Upper lobe of left lung (tissue), 6 donors: ENCODE data around the gene ERICH2. TPM values are rescaled to one million over a fixed set of nuclear protein-coding genes. Genes with fewer than 3 reads are reported as not detected.

Source experiments
- ATAC-seq, 2 donors: fragments of 200-7000 bp; cut with Tn5 transposase; one replicate each; pipeline ENCODE4 v1.9.1; 2022; ENCODE audit warnings: mild to moderate bottlenecking in 2 of 2, moderate library complexity in 2 of 2; ENCODE audit not compliant: low FRiP score in 2 of 2
- DNase-seq, 2 donors: peaks; one replicate each; pipeline ENCODE4 v3.0.0-alpha.2; 2019 to 2020
- H3K27ac ChIP-seq, 4 donors: fragments of 200-600 bp; sonication (generic); one replicate each; pipeline ENCODE4 v1.5.1; 2016 to 2019
- H3K27me3 ChIP-seq, 4 donors: fragments of 200-600 bp; sonication (generic); one replicate each; pipeline ENCODE4 v1.5.1; 2017 to 2019
- H3K36me3 ChIP-seq, 4 donors: fragments of 200-600 bp; sonication (generic); one replicate each; pipeline ENCODE4 v1.5.1; 2016 to 2019
- H3K4me1 ChIP-seq, 4 donors: fragments of 200-600 bp; sonication (generic); one replicate each; pipeline ENCODE4 v1.5.1; 2018 to 2019
- H3K4me3 ChIP-seq, 4 donors: fragments of 200-600 bp; sonication (generic); one replicate each; pipeline ENCODE4 v1.5.1; 2017 to 2019; ENCODE audit warnings: mild to moderate bottlenecking in 2 of 4, moderate library complexity in 1 of 4
- H3K9me3 ChIP-seq, 4 donors: fragments of 200-600 bp; sonication (generic); one replicate each; pipeline ENCODE4 v1.5.1; 2018 to 2019
- CTCF ChIP-seq, 6 experiments: fragments of 450-650 bp in 4 of 6; fragments of 200-600 bp in 2 of 6; sonication (generic) in 2 of 6; IDR thresholded peaks; one replicate each; pipeline ENCODE4 v1.5.1; 2016 to 2019; ENCODE audit warnings: antibody characterized with exemption in 6 of 6
- EP300 ChIP-seq, 4 donors: sonication (generic); formaldehyde crosslinking; IDR thresholded peaks; one replicate each; pipeline ENCODE4 v1.5.1; 2017; ENCODE audit warnings: antibody characterized with exemption in 4 of 4, control low read depth in 2 of 4
- POLR2A ChIP-seq, 4 donors: fragments of 450-650 bp; IDR thresholded peaks; one replicate each; pipeline ENCODE4 v1.5.1; 2016 to 2017; ENCODE audit warnings: antibody characterized with exemption in 4 of 4, mild to moderate bottlenecking in 2 of 4
- POLR2AphosphoS5 ChIP-seq, 2 donors: sonication (generic); formaldehyde crosslinking; IDR thresholded peaks; one replicate each; pipeline ENCODE4 v1.5.1; 2017; ENCODE audit warnings: antibody characterized with exemption in 2 of 2
- WGBS, 2 donors: methylation state at CpG; one replicate each; pipeline ENCODE4 v1.1.5; 2017 to 2018; 5-methylcytosine and 5-hydroxymethylcytosine counted together
- total RNA-seq, 6 donors: library from RNA; depleted of rRNA in 4 of 6; stranded (reverse); fragments of >200 nt in 4 of 6; gene quantifications; one replicate each; pipeline versions ENCODE4 v1.1.0 to v1.2.1, GENCODE V29; 2016 to 2021
- donor health status: DM: no; HTN: no; CAD: no; lungs with moderate emphysema.
- donor health status: DM: no; HTN: yes; CAD: no; lungs with severe emphysema.

ERICH2 gene
- total RNA-seq, 6 donors from 2014 or later: 1.6 to 19.7 (median 4.3) TPM

GRCh38 chr2:170739048-170739447, 31.1 kb upstream of the ERICH2 start:
- H3K4me3 ChIP-seq: no peak overlapping the region
- TF ChIP-seq POLR2A (IDR thresholded peaks at IDR 0.05) (no peak), CTCF (IDR thresholded peaks at IDR 0.05) (no peak), EP300 (IDR thresholded peaks at IDR 0.05) (no peak), POLR2AphosphoS5 (IDR thresholded peaks at IDR 0.05) (no peak)
- no peaks in the 10 kb centered on the region for H3K9me3 ChIP-seq
- DNase-seq: no peak
- peak overlapping the region in 1 of 4 donors; percentile 8 for H3K27ac ChIP-seq
- H3K36me3 ChIP-seq: no peaks in the 10 kb centered on the region
- no peaks in the 10 kb centered on the region for H3K27me3 ChIP-seq
- ATAC-seq: peak; percentile 76 to 85
- 62 to 81% methylated on average over 3 of the region's 3 CpGs for WGBS, 2 donors
- peaks cover 0 to 7% (median 0%) of the 10 kb centered on the region in 4 donors for H3K4me1 ChIP-seq

GRCh38 chr2:170739507-170740046, 30.6 kb upstream of the ERICH2 start:
- peaks cover 0 to 7% (median 0%) of the 10 kb centered on the region in 4 donors for H3K4me1 ChIP-seq
- H3K9me3 ChIP-seq: no peaks in the 10 kb centered on the region
- TF ChIP-seq POLR2A (IDR thresholded peaks at IDR 0.05) (no peak), CTCF (IDR thresholded peaks at IDR 0.05) (no peak), POLR2AphosphoS5 (IDR thresholded peaks at IDR 0.05) (no peak)
- DNase-seq (no peak), ATAC-seq (no peak)
- 71 to 76% methylated on average over 3 of the region's 3 CpGs for WGBS, 2 donors
- H3K27ac ChIP-seq: peak overlapping the region in 1 of 4 donors; percentile 8
- no peaks in the 10 kb centered on the region for H3K27me3 ChIP-seq
- no peak overlapping the region for H3K4me3 ChIP-seq
- no peaks in the 10 kb centered on the region for H3K36me3 ChIP-seq

- Histone ChIP-seq H3K27ac (peak overlapping the region in 1 of 4 donors; percentile 26), H3K27me3 (no peaks in the 10 kb centered on the region), H3K4me3 (peak overlapping the region in 1 of 4 donors; percentile 1), H3K36me3 (no peaks in the 10 kb centered on the region), H3K4me1 (peaks cover 0 to 7% (median 0%) of the 10 kb centered on the region in 4 donors), H3K9me3 (no peaks in the 10 kb centered on the region)
- WGBS, 2 donors: 55 to 58% methylated on average over 4 of the region's 4 CpGs
- TF ChIP-seq EP300 (IDR thresholded peaks at IDR 0.05): no peak
- TF ChIP-seq POLR2AphosphoS5 (IDR thresholded peaks at IDR 0.05): no peak
- no peak for ATAC-seq
- peak in 1 of 2 donors; percentile 60 for DNase-seq
These were observed 29.5 kb upstream of the ERICH2 start for GRCh38 chr2:170740660-170741059.

- TF ChIP-seq EP300 (IDR thresholded peaks at IDR 0.05) (no peak), CTCF (IDR thresholded peaks at IDR 0.05) (no peak), POLR2AphosphoS5 (IDR thresholded peaks at IDR 0.05) (no peak), POLR2A (IDR thresholded peaks at IDR 0.05) (no peak)
- no peaks in the 10 kb centered on the region for H3K27me3 ChIP-seq
- ATAC-seq: no peak
- H3K27ac ChIP-seq: no peak overlapping the region
- peaks cover 0 to 7% (median 0%) of the 10 kb centered on the region in 4 donors for H3K4me1 ChIP-seq
- no peak for DNase-seq
- H3K36me3 ChIP-seq: no peaks in the 10 kb centered on the region
- 59 to 74% methylated on average over 3 of the region's 3 CpGs for WGBS, 2 donors
- H3K9me3 ChIP-seq: no peaks in the 10 kb centered on the region
- H3K4me3 ChIP-seq: peak overlapping the region in 1 of 4 donors; percentile 36
These were observed 28.2 kb upstream of the ERICH2 start for GRCh38 chr2:170742000-170742399.

DNA sequence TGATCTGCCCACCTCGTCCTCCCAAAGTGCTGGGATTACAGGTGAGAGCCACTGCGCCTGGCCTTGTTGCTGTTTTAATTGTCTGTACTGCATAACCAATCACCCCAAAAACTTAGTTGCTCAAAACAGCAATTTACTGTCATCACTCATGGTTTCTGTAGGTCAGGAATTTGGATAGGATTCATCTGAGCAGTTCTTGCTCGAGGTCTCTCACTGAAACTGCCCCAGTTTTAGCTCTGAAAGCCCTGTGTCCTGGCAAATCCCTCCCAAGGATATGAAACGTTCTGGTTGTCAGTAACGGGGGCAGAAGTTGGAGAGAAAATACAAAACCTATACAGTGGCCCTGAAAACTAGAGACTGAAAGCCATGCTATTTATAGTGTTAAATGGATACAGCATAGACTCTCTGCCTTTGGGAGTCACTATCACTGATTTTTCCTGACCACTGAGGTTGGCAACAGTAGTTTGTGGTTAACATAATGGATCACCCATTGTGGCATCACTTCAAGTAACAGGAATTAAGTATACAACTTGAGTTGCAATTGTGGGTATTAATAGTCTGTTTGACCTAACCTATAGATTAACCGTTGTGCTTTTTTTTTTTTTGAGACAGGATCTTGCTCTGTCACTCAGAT, 27.2 kb upstream of the ERICH2 start:
- Histone ChIP-seq H3K27me3 (no peaks in the 10 kb centered on the region), H3K36me3 (no peaks in the 10 kb centered on the region), H3K9me3 (no peaks in the 10 kb centered on the region), H3K4me1 (peaks cover 0 to 7% (median 0%) of the 10 kb centered on the region in 4 donors), H3K27ac (peak overlapping the region in 2 of 4 donors; percentile 68 to 72), H3K4me3 (peak overlapping the region in 3 of 4 donors; percentile 10 to 36 (median 15))
- no peak for ATAC-seq
- WGBS, 2 donors: 62 to 75% methylated on average over 6 of the region's 6 CpGs
- TF ChIP-seq EP300 (IDR thresholded peaks at IDR 0.05) (no peak), POLR2A (IDR thresholded peaks at IDR 0.05) (no peak), POLR2AphosphoS5 (IDR thresholded peaks at IDR 0.05) (no peak), CTCF (IDR thresholded peaks at IDR 0.05) (no peak)
- no peak for DNase-seq
